Fibroblast of lung (primary cell): Measurements from ENCODE around the gene NADK.
"Not testable (repeated sequence)": the region's sequence is repeated elsewhere in the genome, so short reads cannot be mapped to it uniquely, and the experiment has no call there.

Experiments
- CTCF ChIP-seq, 2 donors: IDR thresholded peaks in 1 of 2; conservative IDR thresholded peaks in 1 of 2; 1 replicate in 1 of 2; 2 replicates in 1 of 2; pipeline ENCODE4 v1.5.1; 2011 to 2012; ENCODE audit warnings: low read length in 2 of 2, control low read depth in 1 of 2, inconsistent platforms in 1 of 2, low read depth in 1 of 2, mild to moderate bottlenecking in 1 of 2
- EZH2 ChIP-seq: IDR thresholded peaks from 2 replicates; pipeline ENCODE4 v1.5.1; 2012; ENCODE audit warnings: low read length, control low read depth, mild to moderate bottlenecking; ENCODE audit errors: missing control alignments

GRCh38 chr1:1727131-1727651, 51.1 kb downstream of the NADK start:
- not testable (repeated sequence) for TF ChIP-seq CTCF (conservative IDR thresholded peaks at IDR 0.05 in 1 of 2, IDR thresholded peaks at IDR 0.05 in 1 of 2; ENCODE audit: low read depth in 1 of 2, low read length in 2 of 2); EZH2
